Esophagus squamous epithelium (tissue), 5 donors: Measurements from ENCODE around the gene ATP5F1A. TPM values are rescaled to one million over a fixed set of nuclear protein-coding genes. Genes with fewer than 3 reads are reported as not detected.

Source experiments
- DNase-seq: peaks from one replicate; lab custom pipeline; 2025; lab: John Stamatoyannopoulos, UW
- H3K27ac ChIP-seq, 4 donors: fragments of 200-600 bp; sonication (generic); one replicate each; pipeline ENCODE4 v1.5.1; 2016 to 2019; ENCODE audit warnings: mild to moderate bottlenecking in 1 of 4
- H3K27me3 ChIP-seq, 4 donors: fragments of 200-600 bp; sonication (generic); 1 replicate in 3 of 4; 2 replicates in 1 of 4; pipeline versions ENCODE4 v1.5.1 to v1.6.0; 2017 to 2021; ENCODE audit warnings: antibody characterized with exemption in 1 of 4
- H3K36me3 ChIP-seq, 3 donors: fragments of 200-600 bp; sonication (generic); one replicate each; pipeline ENCODE4 v1.5.1; 2016 to 2019
- H3K4me1 ChIP-seq, 3 donors: fragments of 200-600 bp; sonication (generic); one replicate each; pipeline ENCODE4 v1.5.1; 2017 to 2019
- H3K4me3 ChIP-seq, 4 donors: fragments of 200-600 bp; sonication (generic); 1 replicate in 3 of 4; 2 replicates in 1 of 4; pipeline ENCODE4 v1.5.1; 2016 to 2019; ENCODE audit warnings: mild to moderate bottlenecking in 2 of 4, moderate library complexity in 1 of 4
- H3K9me3 ChIP-seq, 3 donors: fragments of 200-600 bp; sonication (generic); one replicate each; pipeline ENCODE4 v1.5.1; 2016 to 2019
- POLR2A ChIP-seq, 4 donors: fragments of 450-650 bp; IDR thresholded peaks; one replicate each; pipeline ENCODE4 v1.6.1; 2017; ENCODE audit warnings: antibody characterized with exemption in 4 of 4, mild to moderate bottlenecking in 4 of 4, moderate library complexity in 3 of 4
- WGBS, 2 donors: methylation state at CpG; one replicate each; pipeline ENCODE4 v1.1.5; 2018; 5-methylcytosine and 5-hydroxymethylcytosine counted together
- intact Hi-C: fragments of 100-400 bp; cut with DNase I; formaldehyde crosslinking; loops from one replicate; pipeline ENCODE4 v1.15.0; 2022
- total RNA-seq, 4 donors: library from RNA; depleted of rRNA; stranded (reverse); fragments of >200 nt; gene quantifications; one replicate each; pipeline ENCODE4 v1.1.0, GENCODE V29; 2016
- TF ChIP-seq, protein P1 (sequence below), 6 experiments: fragments of 450-650 bp in 4 of 6; fragments of 200-600 bp in 2 of 6; sonication (generic) in 2 of 6; IDR thresholded peaks; one replicate each; pipeline ENCODE4 v1.5.1; 2016 to 2019; ENCODE audit warnings: antibody characterized with exemption in 6 of 6, mild to moderate bottlenecking in 4 of 6, moderate library complexity in 4 of 6
- donor health status: DM: yes; HTN: yes; CAD: no.

Gene ATP5F1A
- total RNA-seq, 4 donors from 2014 or later: 404 to 773 (median 503) TPM

DNA sequence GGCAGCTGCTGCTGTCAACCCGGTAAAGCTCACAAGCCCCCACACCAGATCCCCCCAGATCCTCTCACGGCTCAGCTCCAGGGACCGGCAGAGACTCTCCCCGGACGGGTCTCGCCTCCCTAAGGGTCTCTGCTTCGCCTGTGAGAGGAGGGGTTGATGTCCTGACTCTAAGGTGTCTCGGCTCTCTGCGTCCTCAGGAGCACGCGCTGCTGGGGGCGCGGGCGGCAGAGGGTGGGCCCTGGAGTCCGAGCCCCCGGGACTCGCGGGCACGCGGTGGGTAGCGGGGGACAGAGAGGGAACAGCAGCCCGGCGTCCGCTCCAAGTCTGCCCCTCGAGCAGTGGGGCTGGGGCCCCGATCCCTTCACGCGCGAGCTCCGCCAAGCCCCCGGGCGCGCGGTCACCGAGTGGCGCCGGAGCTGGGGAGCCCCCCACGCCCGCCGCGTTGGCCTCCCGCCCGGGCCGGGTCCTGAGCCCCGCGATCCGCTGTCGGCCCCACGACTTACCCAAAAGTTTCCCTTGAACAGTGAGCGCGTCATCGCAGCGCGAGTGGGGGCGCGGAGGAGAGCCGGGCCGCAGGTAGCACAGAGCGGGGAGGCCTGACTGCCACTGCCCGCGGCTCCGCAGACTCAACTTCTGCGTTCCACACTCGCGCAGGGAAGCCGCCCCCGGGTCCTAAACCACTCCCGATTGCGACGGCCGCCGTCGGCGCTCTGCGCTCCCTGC is 26.3 kb downstream of the ATP5F1A start, which contains the start of gene PSTPIP2:
PSTPIP2 (minus strand) TSS at position 608 of the 723 bp plus-strand sequence; CDS start at position 536, 72 bp downstream.
- peaks cover 22 to 55% (median 24%) of the 10 kb centered on the region in 3 donors for H3K4me1 ChIP-seq
- peak within 1 kb of the TSS; percentile 58 to 88 (median 76) for H3K4me3 ChIP-seq
- no peaks in the 10 kb centered on the region for H3K36me3 ChIP-seq
- H3K9me3 ChIP-seq: no peaks in the 10 kb centered on the region
- WGBS, 2 donors: 0% methylated on average over 5 of the region's 75 CpGs; no CpG with 5 or more reads in 1 of the 2 donors
- peak within 1 kb of the TSS; percentile 5 to 81 (median 47) for H3K27ac ChIP-seq
- TF ChIP-seq, protein P1, sequence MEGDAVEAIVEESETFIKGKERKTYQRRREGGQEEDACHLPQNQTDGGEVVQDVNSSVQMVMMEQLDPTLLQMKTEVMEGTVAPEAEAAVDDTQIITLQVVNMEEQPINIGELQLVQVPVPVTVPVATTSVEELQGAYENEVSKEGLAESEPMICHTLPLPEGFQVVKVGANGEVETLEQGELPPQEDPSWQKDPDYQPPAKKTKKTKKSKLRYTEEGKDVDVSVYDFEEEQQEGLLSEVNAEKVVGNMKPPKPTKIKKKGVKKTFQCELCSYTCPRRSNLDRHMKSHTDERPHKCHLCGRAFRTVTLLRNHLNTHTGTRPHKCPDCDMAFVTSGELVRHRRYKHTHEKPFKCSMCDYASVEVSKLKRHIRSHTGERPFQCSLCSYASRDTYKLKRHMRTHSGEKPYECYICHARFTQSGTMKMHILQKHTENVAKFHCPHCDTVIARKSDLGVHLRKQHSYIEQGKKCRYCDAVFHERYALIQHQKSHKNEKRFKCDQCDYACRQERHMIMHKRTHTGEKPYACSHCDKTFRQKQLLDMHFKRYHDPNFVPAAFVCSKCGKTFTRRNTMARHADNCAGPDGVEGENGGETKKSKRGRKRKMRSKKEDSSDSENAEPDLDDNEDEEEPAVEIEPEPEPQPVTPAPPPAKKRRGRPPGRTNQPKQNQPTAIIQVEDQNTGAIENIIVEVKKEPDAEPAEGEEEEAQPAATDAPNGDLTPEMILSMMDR (IDR thresholded peaks at IDR 0.05): no peak
- peak in 1 of 4 donors; percentile 56 for TF ChIP-seq POLR2A (IDR thresholded peaks at IDR 0.05)
- H3K27me3 ChIP-seq: no peaks in the 10 kb centered on the region
- no peak for DNase-seq
- intact Hi-C loops: loop anchor here (10.0 kb wide), 1 partner anchor 377 kb away; no protein-coding TSS in a partner anchor

DNA sequence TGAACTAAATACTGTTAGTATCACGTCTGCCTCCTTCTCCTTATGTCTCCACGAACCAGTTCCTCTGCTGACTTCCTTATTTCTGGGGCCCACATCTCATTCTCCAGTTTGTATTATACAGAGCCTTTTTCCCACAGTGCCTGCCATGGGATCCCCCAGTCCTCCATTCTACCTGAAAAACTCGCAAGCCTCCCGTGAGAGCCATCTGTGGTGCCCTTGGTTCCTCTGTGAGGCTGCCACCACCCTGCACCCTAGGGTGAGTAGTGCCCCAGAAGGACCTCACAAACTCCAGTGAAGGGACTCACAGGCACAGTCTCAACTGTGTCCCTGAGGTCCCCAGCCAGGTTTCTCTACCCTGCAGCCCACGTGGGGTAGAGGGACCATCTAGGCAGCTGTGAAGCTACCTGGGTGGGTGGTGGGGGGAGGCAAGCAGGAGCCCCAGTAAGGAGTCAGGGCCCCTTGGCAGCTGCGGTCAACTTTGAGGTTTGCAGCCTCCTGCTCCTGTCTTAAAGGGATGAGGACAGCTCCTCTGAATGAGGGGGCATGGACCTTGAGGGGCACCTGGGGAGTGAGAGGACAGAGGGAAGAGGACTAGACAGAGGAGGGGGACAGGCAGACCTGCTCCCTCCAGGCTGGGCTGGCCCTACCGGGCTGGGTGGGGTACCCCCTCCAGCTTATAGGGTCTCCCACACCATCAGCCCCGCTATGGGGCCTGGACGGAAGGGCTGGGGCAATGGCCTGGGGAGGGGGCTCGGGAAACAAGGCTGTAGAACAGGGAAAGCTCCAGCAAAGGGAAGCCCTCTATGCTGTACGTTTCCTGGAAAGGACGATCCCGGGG is 27.1 kb downstream of the ATP5F1A start:
- peaks cover 22 to 55% (median 24%) of the 10 kb centered on the region in 3 donors for H3K4me1 ChIP-seq

DNA sequence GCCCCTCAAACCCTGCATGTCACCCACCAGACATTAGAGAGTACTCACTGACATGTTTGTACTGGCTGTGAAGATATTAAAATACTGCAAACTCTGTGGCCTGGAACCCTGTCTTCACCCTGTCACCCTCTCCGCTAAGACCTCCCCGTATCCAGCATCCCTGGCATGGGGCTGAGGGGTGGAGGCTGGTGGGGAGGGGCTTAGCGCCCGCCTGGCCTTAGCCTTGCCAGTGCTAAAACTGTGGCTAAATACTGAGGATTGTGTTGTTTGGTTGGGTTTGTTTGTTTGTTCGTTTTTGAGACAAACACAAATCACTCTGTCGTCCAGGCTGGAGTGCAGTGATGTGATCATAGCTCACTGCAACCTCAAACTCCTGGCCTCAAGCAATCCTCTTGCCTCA is 27.9 kb downstream of the ATP5F1A start:
- intact Hi-C loops: loop anchor here (10.0 kb wide), 1 partner anchor 375 kb away; no protein-coding TSS in a partner anchor

More for the DNA sequence above, 27.1 kb downstream of the ATP5F1A start:
- Histone ChIP-seq H3K4me3 (peak overlapping the region; percentile 58 to 88 (median 76)), H3K27me3 (no peaks in the 10 kb centered on the region), H3K27ac (peak overlapping the region; percentile 5 to 81 (median 47)), H3K9me3 (no peaks in the 10 kb centered on the region), H3K36me3 (no peaks in the 10 kb centered on the region)
- intact Hi-C loops: loop anchor here (10.0 kb wide), 1 partner anchor 376 kb away; no protein-coding TSS in a partner anchor
- no peak for DNase-seq
- WGBS, 2 donors: 29 to 45% methylated on average over 5 to 6 of the region's 13 CpGs
- TF ChIP-seq, protein P1 (IDR thresholded peaks at IDR 0.05): no peak
- no peak for TF ChIP-seq POLR2A (IDR thresholded peaks at IDR 0.05)

DNA sequence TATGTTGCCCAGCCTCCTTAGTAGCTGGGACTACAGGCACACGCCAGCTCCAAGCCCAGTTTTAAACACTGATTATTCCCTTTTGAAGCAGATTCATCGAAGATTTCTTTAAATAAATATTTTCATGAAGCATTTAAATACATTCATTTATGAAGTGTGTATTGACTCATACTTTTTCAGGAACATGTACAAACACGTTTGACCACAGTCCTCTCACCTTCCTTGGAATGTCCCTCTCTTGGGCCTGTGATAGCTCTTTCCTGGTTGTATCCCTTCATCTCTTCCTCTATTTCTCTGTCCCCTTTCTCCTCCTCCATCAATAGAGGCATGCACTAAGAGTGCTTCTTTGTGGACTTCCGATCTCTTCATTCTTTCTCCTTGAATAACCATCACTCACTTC is 28.6 kb downstream of the ATP5F1A start:
- TF ChIP-seq, protein P1 (IDR thresholded peaks at IDR 0.05): no peak
- no peak for TF ChIP-seq POLR2A (IDR thresholded peaks at IDR 0.05)
- no peak for DNase-seq
- intact Hi-C loops: no loop called here

More for the DNA sequence above, 27.9 kb downstream of the ATP5F1A start:
- no peaks in the 10 kb centered on the region for H3K36me3 ChIP-seq
- no peak for DNase-seq
- no peak for TF ChIP-seq POLR2A (IDR thresholded peaks at IDR 0.05)
- TF ChIP-seq, protein P1 (IDR thresholded peaks at IDR 0.05): no peak
- H3K9me3 ChIP-seq: no peaks in the 10 kb centered on the region
- no peak overlapping the region for H3K4me3 ChIP-seq
- WGBS, 2 donors: 79 to 82% methylated on average over 6 of the region's 6 CpGs
- H3K27me3 ChIP-seq: no peaks in the 10 kb centered on the region
- peaks cover 22 to 55% (median 24%) of the 10 kb centered on the region in 3 donors for H3K4me1 ChIP-seq
- peak overlapping the region in 2 of 4 donors; percentile 21 to 76 for H3K27ac ChIP-seq

More for the DNA sequence above, 28.6 kb downstream of the ATP5F1A start:
- Histone ChIP-seq H3K27ac (peak overlapping the region; percentile 32 to 76 (median 66)), H3K9me3 (no peaks in the 10 kb centered on the region), H3K27me3 (no peaks in the 10 kb centered on the region), H3K4me1 (peaks cover 22 to 57% (median 24%) of the 10 kb centered on the region in 3 donors), H3K4me3 (no peak overlapping the region), H3K36me3 (no peaks in the 10 kb centered on the region)
- WGBS, 2 donors: 31 to 45% methylated on average over 4 of the region's 4 CpGs
